Measurements from ENCODE around the gene CEACAM7.
"Not testable (repeated sequence)": the region's sequence is repeated elsewhere in the genome, so short reads cannot be mapped to it uniquely, and the experiment has no call there.

CEACAM7 gene

GRCh38 chr19:41656756-41657155 is 31.3 kb downstream of the CEACAM7 start:
- DNase-seq (ENCODE audit: low read depth) = not testable (repeated sequence)

DNA sequence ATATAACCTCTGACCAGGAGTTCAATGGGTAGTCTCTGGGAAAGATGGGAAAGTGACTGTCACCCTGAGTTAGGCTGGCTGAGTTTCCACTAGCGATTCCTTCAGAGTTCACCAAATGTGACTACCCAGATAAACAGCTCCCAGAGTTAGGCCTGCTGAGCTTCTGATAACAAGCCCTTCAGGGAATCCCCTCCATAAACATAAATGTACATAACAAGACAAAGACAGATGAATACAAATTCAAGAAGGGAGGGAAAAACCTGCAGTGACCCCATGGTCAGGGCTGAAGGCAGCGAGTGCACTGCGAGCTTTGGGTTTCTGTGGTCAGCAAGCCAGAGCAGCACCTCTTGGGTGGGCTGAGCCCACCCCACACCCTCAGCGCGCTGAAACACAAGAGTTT is 35.8 kb downstream of the CEACAM7 start:
- no peak for DNase-seq (ENCODE audit: low read depth)

DNA sequence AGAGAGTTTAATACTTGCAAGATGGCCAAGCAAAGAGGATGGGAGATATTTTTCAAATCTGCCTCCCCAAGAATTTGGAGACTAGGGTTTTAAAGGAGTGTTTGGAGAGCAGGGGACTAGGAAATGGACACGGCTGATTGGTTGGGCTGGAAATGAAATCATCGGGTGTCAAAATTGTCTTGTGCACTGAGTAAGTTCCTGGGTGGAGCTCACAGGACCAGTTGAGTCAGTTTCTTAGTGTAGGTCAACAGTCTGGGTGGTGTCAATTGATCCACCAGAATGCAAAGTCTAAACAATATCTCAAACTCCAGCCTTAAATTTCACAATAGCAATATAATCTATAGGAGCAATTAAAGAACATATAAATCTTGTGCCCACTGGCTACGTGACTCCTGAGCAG is 38.2 kb downstream of the CEACAM7 start:
- DNase-seq (ENCODE audit: low read depth) = no peak

- DNase-seq (ENCODE audit: low read depth) = no peak
Measured at GRCh38 chr19:41646589-41647204, 41.4 kb downstream of the CEACAM7 start.

DNA sequence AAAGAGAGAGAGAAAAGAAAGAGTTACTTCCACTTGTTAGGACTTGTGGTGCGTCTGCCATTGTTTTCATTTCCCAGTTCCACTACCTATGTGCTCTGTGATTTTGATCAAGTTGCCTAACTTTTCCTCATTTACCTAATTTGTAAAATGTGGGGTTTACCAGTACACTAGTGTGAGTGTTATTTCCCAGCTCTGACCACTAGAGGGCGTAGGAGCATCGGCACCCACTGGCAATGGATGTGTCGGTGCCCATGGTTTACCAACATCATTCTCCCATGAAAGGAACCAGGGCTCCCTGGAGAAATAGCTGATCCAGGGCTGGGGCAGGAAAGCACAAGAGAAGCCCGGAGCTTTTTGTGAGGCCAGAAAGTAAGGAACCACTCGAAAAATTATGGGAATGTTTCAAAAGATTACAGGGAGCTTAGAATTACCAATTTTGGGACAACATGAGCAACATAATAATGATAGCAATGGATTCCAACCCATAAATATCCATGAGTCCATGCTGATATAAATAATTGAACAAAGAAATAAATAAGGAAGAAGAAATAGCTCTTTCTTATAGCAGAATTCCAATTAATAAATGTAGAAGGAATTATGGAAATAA is 46.1 kb downstream of the CEACAM7 start:
- peak; percentile 15 for DNase-seq (ENCODE audit: low read depth)

DNA sequence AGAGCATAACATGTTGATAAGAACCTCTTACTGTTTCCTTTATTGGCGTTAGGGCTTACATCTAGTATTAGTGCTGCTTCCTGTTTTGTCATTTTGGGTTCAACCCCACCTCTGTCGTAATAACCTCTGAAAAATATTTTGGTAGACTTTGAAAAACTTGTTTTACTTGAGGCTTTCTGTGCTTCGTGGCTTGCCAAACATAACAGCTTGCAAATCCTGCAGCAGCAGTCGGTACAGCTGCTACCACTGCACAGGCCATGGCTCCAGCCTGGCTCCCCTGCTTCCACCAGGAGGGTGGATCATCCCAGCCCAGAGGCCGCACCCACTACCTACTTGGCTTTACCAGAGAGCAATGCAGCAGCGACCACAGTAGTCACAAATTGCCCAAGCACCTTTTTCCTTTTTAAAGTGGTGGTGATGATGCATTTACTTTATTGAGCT is 49.4 kb downstream of the CEACAM7 start:
- DNase-seq (ENCODE audit: low read depth) = no peak

- no peak for DNase-seq (ENCODE audit: low read depth)
Measured at GRCh38 chr19:41637484-41637883, 50.6 kb downstream of the CEACAM7 start.

DNA sequence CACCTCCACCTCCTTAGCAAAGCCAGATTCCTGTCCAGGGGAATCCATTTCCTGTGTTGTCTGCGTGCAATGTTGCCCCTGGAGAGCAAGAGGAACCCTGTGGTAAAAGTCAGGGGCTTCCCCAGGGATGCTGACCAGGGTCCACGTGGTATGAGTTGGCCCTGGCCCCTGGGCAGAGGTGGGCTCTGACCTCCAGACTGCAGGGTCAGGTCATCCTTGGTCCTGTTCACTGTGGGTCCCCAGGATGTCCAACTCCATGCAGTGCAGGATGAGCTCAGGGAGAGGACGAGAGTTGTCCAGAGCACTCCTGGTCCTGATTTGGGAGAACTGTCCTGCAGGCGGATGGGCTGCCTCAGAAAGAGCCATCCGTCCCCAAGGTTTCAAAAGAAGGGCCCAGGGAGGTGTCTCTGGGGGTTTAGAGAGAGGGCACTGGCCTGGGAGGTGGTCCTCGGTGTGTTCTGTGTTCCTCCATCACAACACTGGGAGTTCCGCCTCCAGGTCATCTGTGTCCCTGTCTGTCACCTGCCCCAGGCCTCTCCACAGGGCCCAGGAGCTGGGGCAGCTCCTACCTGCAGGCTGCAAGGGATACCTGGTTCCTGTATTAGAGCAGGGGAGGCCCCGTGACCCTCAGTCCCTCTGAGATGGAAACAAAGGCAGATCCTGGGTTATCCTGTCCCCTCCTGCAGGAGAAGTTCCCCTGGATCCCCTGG is 59.9 kb downstream of the CEACAM7 start:
- DNase-seq (ENCODE audit: low read depth) = no peak

DNA sequence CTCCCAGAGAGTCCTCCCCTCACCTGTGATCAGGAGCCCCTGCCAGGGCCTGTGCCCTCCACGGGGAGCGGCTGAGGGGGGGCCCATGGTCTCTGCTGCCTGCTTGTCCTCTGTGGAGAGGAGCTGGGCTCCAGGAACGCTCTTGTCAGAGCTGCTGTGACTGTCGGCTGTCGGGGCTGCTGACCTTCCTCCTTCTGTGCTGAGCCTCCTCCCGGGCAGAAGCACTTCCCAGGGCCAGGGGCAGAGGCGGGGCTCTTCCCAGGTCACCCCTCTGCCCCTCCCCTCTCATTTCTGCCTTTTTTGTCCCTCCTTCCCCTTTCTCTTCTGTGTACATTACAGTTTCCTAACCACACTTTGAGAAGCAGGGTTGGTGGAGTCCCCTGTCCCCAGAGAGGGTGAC is 61.2 kb downstream of the CEACAM7 start, which contains the start of gene CEACAM4:
TSS of gene CEACAM4 (minus strand) at position 198 of the 400 bp plus-strand sequence. CDS start at position 87, 111 bp downstream.
- DNase-seq (ENCODE audit: low read depth) = no peak

- DNase-seq (ENCODE audit: low read depth) = no peak
Measured at GRCh38 chr19:41626278-41626677, 61.8 kb downstream of the CEACAM7 start.

- DNase-seq (ENCODE audit: low read depth) = no peak
Measured at GRCh38 chr19:41624937-41625336, 63.1 kb downstream of the CEACAM7 start.

- no peak for DNase-seq (ENCODE audit: low read depth)
Measured at GRCh38 chr19:41624515-41624914, 63.6 kb downstream of the CEACAM7 start.

- no peak for DNase-seq (ENCODE audit: low read depth)
Measured at GRCh38 chr19:41623360-41623759, 64.7 kb downstream of the CEACAM7 start.

All from HS-5 (cell line).